Neural progenitor cell (in vitro differentiated cells): ENCODE data around the gene MGRN1.

Source experiments
- CTCF ChIP-seq: fragments of 200-600 bp; sonication (generic); IDR thresholded peaks from 2 replicates; pipeline ENCODE4 v1.5.1; 2017; ENCODE audit warnings: antibody characterized with exemption, mild to moderate bottlenecking
- EZH2phosphoT487 ChIP-seq: fragments of 200-600 bp; sonication (generic); IDR thresholded peaks from 2 replicates; pipeline ENCODE4 v1.6.1; 2017; ENCODE audit warnings: antibody characterized with exemption

GRCh38 chr16:4583906-4584305 lies 40.7 kb upstream of the MGRN1 start:
- no peak for TF ChIP-seq CTCF
- no peak for TF ChIP-seq EZH2phosphoT487
